ENCODE results near the gene MYO1A.

MYO1A gene

GRCh38 chr12:57049890-57050289, at the start of gene MYO1A:
MYO1A (minus strand) TSS chr12:57050129; CDS start chr12:57048323, 1,806 bp downstream.
- DNase-seq (ENCODE audit: low read depth), result no peak

DNA sequence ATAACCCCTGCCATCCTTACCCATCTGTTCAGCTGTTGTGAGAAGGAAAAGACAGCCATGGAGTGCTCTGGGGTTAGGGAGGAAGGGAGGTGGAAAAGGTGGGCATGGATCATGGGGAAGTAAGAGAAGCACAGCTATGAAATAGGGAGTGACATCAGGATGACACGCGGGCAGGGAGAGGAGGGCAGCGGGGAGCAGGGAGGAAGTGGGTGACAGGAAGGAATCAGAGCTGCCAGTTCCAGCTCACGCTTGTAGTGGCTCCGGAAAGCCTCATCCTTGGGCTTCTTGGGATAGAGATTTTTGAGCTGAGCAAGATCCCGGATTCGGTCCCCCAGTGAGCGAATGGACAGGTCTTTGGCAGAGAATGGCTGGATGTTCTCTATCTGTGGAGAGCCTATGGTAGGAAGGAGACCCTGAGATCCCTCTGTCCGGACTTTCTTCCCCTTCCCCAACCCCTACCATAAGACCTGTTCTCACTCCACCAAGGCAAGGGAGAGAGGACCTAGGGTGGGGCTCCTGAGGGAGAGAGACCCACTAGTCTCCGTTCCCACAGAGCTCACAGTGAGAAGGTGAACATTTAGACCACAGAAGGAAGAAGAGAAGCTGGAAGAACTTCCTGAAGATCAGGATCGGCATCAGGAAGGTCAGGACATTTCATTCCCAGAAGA, 49.3 kb upstream of the MYO1A start:
- DNase-seq (ENCODE audit: low read depth), result no peak

GRCh38 chr12:57098546-57098945, 48.6 kb upstream of the MYO1A start:
- no peak for DNase-seq (ENCODE audit: low read depth)

DNA sequence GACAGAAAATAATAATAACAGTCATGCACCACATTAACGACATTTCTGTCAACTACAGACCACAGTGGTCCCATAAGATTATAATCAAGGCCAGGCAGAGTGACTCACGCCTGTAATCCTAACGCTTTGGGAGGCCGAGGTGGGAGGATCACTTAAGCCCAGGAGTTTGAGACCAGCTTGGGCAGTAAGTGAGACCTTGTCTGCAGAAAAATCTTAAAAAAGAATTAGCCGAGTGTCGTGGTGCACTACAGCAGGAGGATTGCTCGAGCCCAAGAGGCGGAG, 47.6 kb upstream of the MYO1A start:
- DNase-seq (ENCODE audit: low read depth), result no peak

DNA sequence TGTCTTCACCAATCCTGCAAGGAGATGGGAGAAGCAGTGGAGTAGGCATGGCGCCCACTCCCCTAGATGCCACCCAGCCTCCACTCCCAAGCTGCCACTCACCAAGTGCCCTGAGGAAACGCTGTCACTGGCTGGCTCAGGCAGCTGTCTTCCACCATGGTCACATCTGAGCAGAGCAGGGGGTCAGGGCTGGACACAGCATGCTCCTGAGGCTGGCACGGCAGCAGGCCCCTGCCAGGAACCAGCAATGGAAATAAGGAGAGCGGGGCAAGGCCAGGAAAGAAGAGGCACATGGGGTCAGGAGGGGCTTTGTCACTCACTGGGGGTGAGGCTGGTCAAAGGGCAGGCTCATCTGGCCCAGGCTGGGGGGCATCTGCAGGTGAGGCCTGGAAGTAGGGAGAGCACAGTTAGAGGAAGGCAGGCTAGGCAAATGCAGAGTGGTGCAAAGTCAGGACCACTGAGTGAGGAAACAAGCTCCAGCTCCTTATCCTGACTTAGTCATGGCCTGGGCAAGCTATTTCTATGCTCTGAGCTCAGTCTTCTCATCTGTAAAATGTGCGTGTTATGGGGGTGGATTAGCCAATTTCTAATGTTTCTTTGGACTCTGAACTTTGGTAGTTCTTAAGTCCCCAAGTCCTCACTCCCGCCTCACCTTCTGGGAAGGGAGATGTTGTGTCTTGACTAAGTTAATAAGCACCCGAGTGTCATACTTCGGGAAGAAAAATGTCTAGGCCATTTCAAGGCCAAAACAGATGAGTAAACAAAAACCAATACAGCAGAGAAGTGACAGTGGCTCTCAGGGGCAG, 47.0 kb upstream of the MYO1A start:
- no peak for DNase-seq (ENCODE audit: low read depth)

DNA sequence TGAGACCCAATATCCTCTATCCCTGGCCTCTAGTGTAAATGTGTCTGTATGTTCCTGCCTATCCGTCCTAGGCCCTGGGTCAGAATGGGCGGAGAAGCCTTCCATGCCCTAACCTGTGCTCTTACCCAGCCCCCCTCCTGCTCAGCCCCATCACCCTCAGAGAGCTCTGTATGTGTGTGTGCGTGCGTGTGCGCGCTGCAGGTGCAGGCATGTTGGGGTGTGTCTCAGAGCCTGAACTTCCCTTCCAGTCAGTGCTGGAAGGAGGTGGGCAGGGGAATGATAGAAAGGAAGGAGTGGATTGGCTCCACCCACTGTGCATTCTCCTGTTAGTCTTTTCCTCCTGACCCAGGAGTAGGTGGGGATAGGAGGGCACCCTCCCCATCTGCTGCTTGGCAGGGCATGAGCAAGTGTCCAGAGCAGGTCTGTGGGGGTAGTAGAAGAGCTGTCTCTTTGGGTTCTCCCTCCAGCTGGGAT, 46.2 kb upstream of the MYO1A start:
- DNase-seq (ENCODE audit: low read depth), result no peak

DNA sequence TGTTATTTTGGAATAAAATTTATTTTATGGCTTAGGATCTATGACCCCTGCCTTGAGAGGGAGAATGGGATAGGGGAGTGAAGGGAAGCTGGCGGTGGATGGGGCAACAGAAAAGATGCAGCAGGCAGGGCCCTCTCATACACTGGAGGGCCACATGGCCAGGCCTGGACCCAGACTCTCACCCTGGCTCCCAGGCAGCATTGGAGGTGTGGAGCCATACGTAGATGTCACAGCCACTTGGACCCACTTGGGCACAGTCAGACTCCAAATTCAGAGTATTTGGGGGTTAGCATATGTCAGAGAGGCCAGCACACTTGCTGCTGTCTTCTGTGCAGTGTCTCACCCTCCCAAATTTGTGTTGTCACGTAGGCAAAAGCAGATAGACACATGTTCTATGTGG, 45.5 kb upstream of the MYO1A start:
- no peak for DNase-seq (ENCODE audit: low read depth)

DNA sequence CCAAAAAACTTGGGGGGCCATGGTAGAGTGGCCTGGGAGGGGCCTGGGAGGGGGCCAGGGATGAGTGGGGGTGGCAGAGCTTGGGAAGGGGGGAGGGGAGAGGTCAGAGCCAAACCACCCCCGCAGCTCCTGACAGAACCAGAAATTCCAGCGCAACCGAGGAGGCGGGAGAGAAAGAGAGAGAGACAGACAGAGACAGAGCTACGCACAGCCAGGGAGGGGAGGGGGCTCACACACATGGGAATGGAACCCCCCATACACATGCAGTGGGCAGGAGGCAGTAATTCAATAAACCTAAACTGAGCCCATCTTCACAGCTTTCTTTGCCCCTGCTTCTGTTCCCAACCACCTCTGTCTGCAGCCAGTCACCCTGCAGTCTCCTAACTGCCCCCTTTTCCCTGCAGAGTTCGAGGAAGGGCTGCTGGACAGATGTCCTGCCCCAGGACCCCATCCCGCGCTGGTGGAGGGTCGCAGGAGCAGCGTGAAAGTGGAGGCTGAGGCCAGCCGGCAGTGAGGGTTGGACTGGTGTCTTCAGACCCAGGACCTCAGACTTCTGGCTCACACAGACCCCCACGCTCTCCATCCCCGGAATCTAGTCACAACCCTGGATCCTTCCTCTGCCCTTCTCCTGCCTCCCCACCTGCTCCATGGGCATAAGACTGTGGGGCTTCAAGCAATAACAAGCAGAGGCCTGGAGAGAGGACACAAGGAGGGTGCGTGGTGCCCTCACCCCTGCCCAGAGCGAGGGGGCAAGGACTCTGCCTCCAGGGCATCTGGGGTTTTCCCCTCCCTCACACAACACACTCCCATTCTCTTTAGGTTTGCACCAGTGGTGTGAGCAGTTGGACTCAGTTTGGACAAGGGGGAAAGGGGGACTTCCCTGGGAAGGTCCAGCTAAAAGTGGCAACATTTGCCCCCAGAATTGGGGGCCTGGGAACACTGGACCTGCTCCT, 44.6 kb upstream of the MYO1A start:
- no peak for DNase-seq (ENCODE audit: low read depth)

- DNase-seq (ENCODE audit: low read depth), result peak; percentile 49
These were observed 43.7 kb upstream of the MYO1A start for GRCh38 chr12:57093415-57094207.

DNA sequence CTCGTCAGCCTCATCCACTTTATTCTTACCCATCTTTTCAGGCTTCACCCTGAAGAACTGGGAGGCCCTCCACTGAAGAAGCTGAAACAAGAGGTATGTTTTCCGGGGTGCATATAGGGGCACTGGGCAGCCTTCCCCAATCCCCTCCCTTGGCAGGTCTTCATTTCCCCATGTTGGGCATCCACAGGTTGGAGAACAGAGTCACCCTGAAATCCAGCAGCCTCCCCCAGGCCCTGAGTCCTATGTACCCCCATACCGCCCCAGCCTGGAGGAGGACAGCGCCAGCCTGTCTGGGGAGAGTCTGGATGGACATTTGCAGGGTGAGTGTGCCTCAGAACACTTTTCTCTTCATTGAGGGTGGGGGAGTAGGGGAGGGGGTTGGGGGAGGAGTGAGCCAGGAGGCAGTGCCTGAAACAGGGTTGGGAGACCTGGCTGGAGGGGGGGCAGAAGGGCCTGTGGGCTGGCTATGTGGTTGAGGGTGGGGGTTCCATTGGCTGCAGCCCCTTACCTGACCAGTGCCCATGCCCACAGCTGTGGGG, 43.0 kb upstream of the MYO1A start:
- no peak for DNase-seq (ENCODE audit: low read depth)

DNA sequence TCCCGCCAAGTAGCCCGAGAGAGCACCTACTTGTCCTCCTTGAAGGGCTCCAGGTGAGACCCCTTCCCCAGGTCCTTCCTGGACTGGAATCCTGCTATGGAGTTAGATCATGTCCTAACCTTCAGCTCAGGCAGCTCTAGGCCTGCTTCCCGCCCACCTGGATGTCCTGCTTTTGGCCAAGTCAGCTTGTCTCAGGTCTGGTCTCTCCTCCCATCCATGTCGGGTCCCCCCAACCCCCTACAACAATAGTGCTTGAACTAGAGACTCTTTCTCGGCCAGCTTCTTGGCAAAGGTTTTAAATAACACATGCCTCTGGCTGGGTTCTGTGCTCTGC, 42.6 kb upstream of the MYO1A start:
- no peak for DNase-seq (ENCODE audit: low read depth)

DNA sequence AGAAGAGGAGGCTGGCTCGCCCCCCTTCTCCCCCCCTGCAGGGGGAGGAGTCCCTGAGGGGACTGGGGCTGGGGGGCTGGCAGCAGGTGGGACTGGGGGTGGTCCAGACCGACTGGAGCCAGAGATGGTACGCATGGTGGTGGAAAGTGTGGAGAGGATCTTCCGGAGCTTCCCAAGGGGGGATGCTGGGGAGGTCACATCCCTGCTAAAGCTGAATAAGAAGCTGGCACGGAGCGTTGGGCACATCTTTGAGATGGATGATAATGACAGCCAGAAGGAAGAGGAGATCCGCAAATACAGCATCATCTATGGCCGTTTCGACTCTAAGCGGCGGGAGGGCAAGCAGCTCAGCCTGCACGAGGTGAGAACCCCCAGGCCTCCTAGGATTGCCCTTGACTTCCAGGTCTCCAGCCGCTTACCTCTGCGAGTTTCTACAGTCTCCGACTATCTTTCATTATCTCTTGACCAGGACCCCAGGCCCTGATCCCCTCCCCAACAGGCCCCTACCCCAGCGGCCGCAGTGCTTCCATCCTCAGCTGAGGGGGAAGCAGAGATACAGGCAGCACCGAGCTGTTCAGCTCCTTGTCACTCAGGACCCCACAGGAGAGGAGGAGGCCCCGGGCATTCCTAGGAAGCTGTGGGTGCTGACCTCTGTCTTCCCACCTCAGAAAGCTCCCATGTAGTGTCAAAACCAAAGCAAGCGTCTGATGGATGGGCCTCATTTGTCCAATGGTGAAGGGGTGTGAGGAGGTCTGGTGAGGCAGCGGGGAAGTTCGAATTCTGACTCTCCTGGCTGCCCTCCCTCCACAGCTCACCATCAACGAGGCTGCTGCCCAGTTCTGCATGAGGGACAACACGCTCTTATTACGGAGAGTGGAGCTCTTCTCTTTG, 42.0 kb upstream of the MYO1A start:
- DNase-seq (ENCODE audit: low read depth), result no peak

DNA sequence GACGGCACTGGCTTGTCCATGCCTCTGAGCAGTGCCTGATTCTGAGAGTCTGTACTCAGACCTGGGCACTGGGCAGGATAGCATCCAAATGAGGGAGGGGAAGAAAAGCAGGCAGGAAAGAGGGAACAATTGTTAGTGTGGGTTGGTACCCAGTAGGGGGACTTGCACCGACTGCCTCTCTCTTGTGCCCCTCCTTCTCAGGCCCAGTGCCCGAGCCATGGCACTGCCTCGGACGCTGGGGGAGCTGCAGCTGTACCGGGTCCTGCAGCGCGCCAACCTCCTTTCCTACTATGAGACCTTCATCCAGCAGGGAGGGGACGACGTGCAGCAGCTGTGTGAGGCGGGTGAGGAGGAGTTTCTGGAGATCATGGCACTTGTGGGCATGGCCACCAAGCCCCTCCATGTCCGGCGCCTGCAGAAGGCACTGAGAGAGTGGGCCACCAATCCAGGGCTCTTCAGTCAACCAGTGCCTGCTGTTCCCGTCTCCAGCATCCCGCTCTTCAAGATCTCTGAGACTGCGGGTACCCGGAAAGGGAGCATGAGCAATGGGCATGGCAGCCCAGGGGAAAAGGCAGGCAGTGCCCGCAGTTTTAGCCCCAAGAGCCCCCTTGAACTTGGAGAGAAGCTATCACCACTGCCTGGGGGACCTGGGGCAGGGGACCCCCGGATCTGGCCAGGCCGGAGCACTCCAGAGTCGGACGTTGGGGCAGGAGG, 41.2 kb upstream of the MYO1A start:
- DNase-seq (ENCODE audit: low read depth), result no peak

GRCh38 chr12:57090490-57090889, 40.6 kb upstream of the MYO1A start:
- no peak for DNase-seq (ENCODE audit: low read depth)

GRCh38 chr12:57089271-57090245, 39.6 kb upstream of the MYO1A start:
- DNase-seq (ENCODE audit: low read depth), result peak; percentile 51

DNA sequence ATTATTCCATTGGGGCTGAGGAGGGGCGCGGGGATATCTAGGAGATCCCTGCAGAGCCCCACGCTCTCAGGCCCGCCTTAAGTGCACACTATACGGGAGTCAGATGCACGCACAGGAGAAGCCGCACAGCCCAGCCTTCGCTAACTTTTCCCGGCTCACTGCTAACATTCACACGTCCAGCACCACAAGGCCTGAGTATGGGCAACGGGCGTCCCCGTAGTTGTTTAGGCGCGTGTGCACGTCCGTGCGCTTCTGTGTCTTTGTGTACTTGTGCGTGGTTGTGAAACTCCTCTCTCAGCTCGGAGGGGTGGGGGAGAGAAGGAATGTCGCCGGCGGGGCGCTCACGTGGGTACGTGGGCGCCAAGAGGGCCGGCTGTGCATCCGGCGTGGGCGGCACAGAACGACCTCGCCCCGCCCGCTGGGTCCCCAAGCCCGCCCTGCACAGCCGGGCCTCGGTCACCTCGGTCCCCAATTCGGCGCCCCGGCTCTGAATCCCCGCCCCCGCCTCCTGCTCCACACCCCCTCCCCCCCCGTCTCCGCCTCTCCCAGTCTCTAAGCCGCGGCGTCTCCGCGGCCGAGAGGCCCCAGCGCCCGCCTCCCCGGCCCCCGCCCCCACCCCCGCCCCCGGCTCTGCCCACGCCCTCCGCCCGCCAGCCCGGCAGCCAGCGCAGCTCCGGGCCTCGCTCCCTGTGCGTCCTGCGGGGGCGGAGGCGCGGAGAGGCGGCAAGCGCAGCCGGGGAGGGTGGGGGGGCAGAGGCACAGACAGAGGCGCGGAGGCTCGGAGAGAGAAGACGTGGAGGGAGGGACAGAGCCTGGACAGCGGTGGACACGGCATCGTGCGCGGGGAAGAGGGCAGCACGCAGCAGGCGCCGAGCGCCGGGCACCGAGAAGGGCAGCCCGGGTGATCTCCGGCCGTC, 38.7 kb upstream of the MYO1A start, which contains the start of gene NAB2:
TSS of gene NAB2 (plus strand) at position 761 of the 917 bp plus-strand sequence. CDS start 158 bp downstream, outside the sequence.
- DNase-seq (ENCODE audit: low read depth), result peak; percentile 91

DNA sequence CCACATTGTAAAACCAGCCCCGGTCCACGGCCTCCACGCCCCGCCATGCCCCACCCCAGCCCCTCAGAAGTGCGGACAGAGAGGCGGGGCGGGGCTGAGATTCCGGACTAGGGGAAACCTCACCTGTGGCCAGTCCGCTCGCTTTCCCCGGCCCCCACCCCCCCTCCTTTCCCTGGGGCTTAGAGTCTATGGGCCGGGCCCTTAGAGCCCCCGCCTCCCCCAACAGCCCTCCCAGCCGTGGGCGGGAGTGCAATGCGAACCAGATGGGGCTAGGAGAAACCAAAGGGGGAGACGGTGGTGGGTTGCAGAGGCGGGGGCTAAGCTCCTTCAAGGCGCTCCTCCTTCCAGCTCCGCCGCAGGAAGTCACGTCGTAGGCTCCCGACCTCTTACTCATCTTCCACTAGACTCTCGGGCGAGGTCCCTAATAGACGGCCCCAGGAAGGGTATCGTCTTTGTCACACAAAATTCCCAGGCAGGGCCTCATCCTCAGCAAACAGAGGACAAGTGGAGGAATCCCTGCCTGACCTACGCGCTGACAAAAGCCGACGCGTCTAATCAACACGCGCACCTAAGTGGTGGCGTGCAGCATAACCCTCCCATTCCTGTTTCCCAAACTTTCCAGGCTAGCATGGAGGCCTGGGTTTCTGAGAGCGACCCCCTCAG, 37.9 kb upstream of the MYO1A start:
- DNase-seq (ENCODE audit: low read depth), result peak; percentile 69
